Measurements from ENCODE around the gene AK3.
A peak's percentile ranks its signal among the peaks of the same experiment; 100 is the strongest.

The AK3 gene

GRCh38 chr9:4750023-4750673 is 9.1 kb upstream of the AK3 start:
- FAIRE-seq (peak; percentile 42), DNase-seq (ENCODE audit: low spot score) (no peak)

GRCh38 chr9:4748612-4749011 is 7.6 kb upstream of the AK3 start:
- no peak for DNase-seq (ENCODE audit: low spot score)
- no peak for FAIRE-seq

DNA sequence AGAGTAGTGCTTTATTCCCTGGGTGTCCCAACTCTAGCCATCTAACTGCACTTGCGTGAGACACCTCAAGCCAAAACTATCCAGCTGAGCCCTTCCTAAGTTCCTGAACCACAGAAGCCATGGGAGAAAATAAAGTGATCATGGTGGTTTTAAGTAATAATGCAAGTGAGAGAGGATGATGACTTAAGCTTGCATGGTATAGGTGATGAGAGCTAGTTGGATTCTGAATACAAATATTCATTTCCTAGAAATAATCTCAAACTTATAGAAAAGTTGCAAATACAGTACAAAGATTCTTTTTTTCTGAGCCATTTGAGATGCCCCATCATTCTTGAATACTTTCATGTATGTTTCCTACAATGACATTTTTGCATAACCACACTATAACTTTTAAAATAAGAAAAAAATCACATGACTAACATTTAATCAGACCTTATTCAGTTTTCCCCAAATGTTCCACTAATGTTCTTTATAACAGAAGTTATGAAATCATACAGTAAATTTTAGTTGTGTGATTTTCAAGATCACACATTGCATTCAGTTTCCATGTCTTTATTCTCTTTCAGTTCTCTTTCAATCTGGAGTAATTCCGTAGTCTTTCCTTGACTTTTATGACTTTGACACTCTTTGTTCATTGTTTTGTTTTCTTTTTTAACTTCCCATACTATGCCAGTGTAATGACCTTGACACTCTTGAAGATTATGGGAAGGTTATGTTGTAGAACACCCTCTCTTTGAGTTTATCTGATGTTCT is 5.5 kb upstream of the AK3 start:
- FAIRE-seq, result no peak
- no peak for DNase-seq (ENCODE audit: low spot score)

- FAIRE-seq (no peak), DNase-seq (ENCODE audit: low spot score) (no peak)
These were observed 2.3 kb upstream of the AK3 start for GRCh38 chr9:4743131-4743875.

DNA sequence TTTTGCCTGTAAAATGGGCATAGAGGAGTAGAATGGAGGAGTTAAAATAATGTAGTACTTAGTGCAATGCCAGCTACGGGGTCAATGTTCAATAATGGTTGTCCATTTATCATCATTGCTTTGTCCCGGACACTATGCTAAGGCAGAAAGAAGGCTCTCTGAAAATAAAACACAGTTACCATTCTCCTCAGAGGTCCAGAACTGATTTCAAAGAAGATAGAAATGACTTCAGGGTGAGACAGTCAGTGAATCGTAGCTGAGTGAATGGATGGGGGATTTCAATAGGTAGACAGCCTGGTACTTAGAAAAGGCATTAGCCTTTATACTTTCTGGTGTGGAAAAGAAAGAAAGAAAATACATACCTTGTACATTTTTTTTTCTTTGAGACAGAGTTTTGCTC is 1.2 kb upstream of the AK3 start:
- DNase-seq (ENCODE audit: low spot score), result no peak
- no peak for FAIRE-seq

DNA sequence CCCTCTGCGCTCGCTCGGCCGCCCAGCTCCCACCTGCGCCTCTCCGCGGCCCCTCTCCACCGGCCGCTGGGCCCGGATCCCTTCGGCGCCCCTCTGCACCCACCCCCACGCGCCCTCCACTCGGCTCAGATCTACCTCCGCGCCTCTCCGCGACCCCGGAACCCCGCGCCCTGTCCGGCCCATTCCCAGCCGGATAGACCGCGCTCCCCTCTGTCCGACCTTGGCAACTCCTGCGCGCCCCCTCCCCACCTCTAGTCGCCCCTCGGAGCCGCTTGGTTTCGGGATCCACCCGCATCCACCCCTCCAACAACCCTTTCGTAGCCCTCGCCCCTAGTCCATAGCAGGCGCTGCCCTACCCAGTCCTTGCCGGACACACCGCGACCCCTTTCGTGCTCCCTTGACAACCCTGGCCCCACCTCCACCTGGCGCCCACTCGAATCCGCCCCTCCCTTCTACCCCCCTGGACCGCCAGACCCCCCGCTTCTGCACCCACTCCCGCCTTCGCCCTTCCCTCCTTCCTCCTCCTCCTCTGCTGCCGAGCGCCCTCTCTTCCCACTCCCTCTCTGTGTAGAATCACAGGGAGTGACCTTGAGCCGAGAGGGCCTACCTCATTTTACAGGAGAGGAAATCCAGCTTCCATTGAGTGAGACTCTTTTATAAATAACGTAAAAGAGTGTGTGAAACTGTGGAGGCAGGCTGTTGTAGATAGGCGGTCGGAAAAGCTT is 525 bp upstream of the AK3 start:
- FAIRE-seq (no peak), DNase-seq (ENCODE audit: low spot score) (no peak)

GRCh38 chr9:4740388-4740637 is 689 bp downstream of the AK3 start:
- DNase-seq (ENCODE audit: low spot score) (no peak), FAIRE-seq (no peak)

- no peak for DNase-seq (ENCODE audit: low spot score)
- FAIRE-seq, result no peak
These were observed 1.2 kb downstream of the AK3 start for GRCh38 chr9:4739587-4740387.

- no peak for DNase-seq (ENCODE audit: low spot score)
- FAIRE-seq, result no peak
These were observed 2.0 kb downstream of the AK3 start for GRCh38 chr9:4738866-4739586.

- FAIRE-seq (no peak), DNase-seq (ENCODE audit: low spot score) (no peak)
These were observed 6.9 kb downstream of the AK3 start for GRCh38 chr9:4734150-4734549.

DNA sequence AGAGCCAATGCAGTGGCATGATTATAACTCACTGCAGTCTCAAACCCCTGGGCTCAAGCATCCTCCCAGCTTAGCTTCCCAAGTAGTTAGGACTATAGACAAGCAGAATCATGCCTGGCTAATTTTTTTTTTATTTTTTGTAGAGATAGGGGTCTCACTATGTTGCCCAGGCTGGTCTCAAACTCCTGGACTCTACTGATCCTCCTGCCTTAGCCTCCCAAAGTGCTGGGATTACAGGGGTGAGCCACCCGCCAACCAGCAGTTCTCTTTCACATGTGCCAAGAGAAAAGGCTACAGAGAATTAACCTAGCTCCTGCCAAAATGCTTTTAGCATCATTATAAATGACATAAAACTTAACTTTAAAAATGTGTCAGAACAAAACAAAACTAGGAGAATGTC is 8.1 kb downstream of the AK3 start:
- FAIRE-seq (no peak), DNase-seq (ENCODE audit: low spot score) (no peak)

DNA sequence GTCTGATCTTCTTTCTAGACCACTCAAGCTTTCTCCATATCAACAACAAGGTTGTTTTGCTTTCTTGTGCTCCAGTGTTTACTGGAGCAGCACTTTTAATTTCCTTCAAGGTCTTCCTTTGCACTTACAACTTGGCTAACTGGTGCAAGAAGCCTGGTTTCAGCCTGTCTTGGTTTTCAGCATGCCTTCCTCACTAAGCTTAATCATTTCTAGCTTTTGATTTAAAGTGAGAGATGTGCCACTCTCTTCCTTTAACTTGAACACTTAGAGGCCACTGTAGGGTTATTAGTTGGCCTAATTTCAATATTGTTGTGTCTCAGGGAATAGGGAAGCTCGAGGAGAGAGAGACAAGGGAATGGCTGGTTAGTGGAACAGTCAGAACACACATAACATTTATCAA is 13.4 kb downstream of the AK3 start:
- no peak for DNase-seq (ENCODE audit: low spot score)
- FAIRE-seq, result no peak

GRCh38 chr9:4725706-4726442 is 15.1 kb downstream of the AK3 start:
- DNase-seq (ENCODE audit: low spot score) (no peak), FAIRE-seq (peak; percentile 59)

DNA sequence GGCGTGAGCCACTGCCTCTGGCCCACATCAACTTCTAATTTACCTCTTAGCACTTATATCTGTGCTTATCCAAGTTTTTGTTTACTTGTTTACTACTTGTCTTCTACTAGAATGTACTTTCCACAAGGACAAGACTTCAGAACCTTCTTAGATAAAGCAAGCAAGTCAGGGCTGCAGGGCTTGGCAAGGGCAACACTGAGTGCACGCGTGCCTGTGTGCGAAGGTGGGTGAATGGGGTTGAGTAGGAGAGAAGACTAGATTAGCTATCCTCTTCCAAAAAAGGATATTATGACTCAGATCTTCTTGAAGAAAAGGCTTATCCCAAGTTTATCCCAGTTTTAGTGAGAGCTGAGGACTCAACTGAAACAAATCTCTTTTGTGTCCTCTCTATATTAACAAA is 19.3 kb downstream of the AK3 start:
- FAIRE-seq (no peak), DNase-seq (ENCODE audit: low spot score) (no peak)

- FAIRE-seq, result no peak
- DNase-seq (ENCODE audit: low spot score), result no peak
These were observed 22.1 kb downstream of the AK3 start for GRCh38 chr9:4718911-4719310.

GRCh38 chr9:4717815-4718214 is 23.2 kb downstream of the AK3 start:
- DNase-seq (ENCODE audit: low spot score), result no peak
- no peak for FAIRE-seq

GRCh38 chr9:4716163-4716562 is 24.8 kb downstream of the AK3 start:
- DNase-seq (ENCODE audit: low spot score), result no peak
- FAIRE-seq, result no peak

DNA sequence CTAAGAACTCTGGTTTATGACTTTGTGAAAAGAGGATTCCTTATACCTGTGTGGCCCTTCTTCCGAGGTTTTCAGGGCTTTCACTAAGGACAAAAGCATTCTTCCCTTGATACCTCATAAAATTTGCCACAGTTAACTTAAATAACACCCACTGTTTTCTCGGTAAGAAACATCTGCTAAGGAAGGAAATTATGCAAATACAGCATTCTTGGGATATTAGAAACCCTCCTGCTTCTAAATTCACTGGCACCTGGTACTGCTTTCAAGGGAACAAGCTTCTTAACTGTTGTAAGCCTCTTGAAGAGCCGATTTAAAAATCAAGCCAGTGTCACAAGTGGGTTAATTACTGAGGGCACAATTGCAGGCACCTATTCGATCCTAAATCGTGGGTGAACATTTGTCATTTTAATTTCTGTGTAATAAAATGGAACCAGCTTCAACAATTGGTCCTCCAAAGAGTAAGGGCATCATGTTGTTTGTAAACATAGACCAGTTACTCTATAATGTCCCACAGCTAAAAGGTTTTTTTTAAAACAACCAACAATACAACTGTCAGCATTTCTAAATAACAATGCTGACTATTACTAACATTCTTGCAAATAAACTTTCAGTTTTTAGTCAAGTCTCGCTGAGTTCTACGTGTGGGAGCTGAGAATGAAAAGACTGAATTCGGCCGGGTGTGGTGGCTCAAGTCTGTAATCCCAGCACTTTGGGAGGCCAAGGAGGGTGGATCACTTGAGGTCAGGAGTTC is 26.6 kb downstream of the AK3 start:
- FAIRE-seq (no peak), DNase-seq (ENCODE audit: low spot score) (no peak)

GRCh38 chr9:4713849-4714248 is 27.2 kb downstream of the AK3 start:
- FAIRE-seq (no peak), DNase-seq (ENCODE audit: low spot score) (no peak)
